ENCODE results near the gene WRAP73.

Gene WRAP73

DNA sequence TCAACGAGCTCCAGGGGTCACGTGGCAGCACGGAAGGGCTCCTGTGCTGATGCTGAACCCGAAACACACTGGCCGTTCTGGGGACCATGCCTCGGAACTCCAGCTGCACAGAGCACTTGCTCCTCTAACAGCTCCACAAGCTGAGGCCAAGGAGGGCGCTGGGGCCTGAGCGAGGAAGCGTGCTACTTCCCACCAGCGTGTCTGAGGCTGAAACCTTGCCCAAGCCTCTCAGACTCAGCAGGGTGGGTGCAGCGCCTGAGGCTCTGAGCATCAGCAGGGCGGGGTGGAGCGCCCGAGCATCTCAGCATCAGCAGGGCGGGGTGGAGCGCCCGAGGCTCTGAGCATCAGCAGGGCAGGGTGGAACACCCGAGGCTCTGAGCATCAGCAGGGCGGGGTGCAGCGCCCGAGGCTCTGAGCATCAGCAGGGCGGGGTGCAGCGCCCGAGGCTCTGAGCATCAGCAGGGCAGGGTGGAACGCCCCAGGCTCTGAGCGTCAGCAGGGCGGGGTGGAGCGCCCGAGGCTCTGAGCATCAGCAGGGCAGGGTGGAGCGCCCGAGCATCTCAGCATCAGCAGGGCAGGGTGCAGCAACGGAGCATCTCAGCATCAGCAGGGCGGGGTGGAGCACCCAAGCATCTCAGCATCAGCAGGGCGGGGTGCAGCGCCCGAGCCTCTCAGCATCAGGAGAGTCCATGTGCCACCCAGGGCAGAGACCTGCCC lies 9.6 kb downstream of the WRAP73 start:
- TF ChIP-seq POLR2A (IDR thresholded peaks at IDR 0.05; ENCODE audit: low read depth, low read length): no peak
- no peak for TF ChIP-seq POLR2AphosphoS5 (IDR thresholded peaks at IDR 0.05; ENCODE audit: low read depth, low read length)
- TF ChIP-seq TAF1 (IDR thresholded peaks at IDR 0.05; ENCODE audit: borderline replicate concordance, low read depth, low read length): no peak
- FAIRE-seq (no peak), DNase-seq (ENCODE audit: insufficient read length) (no peak)

DNA sequence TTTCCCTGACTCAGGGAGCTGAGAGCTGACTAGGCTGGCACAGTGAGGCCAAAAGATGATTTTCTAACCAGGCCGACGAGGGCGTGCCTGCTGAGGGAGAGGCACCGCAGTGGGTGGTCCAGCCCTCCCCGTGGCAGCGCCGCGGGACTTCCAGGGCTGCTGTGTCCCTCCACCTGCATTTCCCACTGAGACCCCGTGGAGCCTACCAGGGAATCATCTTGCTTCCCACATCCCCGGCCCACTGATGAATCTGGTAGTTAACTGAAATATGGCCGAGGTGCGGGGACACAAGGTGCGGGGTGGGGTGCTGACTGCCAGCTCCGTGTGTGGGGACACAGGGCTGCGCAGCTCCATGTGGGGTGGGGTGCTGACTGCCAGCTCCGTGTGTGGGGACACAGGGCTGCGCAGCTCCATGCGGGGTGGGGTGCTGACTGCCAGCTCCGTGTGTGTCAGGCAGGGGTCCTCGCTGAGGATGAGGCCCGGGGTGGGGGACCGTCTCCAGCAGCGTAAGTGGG lies 10.4 kb downstream of the WRAP73 start:
- DNase-seq (ENCODE audit: insufficient read length): no peak
- no peak for FAIRE-seq
- TF ChIP-seq TAF1 (IDR thresholded peaks at IDR 0.05; ENCODE audit: borderline replicate concordance, low read depth, low read length) (no peak), POLR2A (IDR thresholded peaks at IDR 0.05; ENCODE audit: low read depth, low read length) (no peak), POLR2AphosphoS5 (IDR thresholded peaks at IDR 0.05; ENCODE audit: low read depth, low read length) (no peak)

DNA sequence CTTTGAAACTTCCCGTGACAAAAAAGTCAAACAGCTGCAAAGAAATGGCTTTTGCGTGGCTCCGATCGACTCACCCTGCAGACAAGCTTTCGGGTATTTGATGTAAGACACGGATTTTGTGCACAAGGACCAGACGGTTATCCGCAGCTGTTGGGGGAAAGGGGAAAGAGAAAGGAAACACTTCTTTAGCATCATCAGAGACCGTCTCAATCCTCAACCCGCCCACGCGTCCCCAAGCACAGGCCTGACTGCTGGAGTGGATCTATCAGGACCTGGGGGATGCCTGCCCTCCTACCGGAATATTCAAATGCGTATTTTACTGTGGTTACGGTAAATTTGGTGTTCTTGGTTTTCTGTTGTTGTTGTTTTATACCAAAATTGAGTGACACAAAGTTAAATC lies 11.2 kb downstream of the WRAP73 start:
- FAIRE-seq (no peak), DNase-seq (ENCODE audit: insufficient read length) (no peak)
- TF ChIP-seq TAF1 (IDR thresholded peaks at IDR 0.05; ENCODE audit: borderline replicate concordance, low read depth, low read length) (no peak), POLR2AphosphoS5 (IDR thresholded peaks at IDR 0.05; ENCODE audit: low read depth, low read length) (no peak), POLR2A (IDR thresholded peaks at IDR 0.05; ENCODE audit: low read depth, low read length) (no peak)

DNA sequence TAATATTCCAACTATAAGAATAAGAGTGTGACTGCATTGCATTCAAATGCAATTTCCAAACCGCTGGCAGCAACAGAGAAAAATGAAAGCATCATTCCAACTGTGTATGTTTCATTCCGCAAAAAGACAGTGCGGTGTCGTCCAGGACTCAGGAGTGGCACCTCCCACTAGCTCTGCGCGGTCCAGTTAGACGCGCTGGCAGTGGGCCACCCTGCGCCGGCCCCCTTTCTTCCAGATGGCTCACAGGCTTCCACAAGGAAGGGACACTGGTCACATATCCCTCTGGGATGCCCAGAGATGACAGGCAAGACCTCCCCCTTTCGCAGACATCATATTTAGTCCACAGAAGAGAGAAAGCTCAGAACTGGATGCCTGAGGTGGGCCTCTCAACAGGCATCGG lies 11.9 kb downstream of the WRAP73 start:
- DNase-seq (ENCODE audit: insufficient read length) (no peak), FAIRE-seq (no peak)
- no peak for TF ChIP-seq POLR2AphosphoS5 (IDR thresholded peaks at IDR 0.05; ENCODE audit: low read depth, low read length)
- TF ChIP-seq POLR2A (IDR thresholded peaks at IDR 0.05; ENCODE audit: low read depth, low read length): no peak
- TF ChIP-seq TAF1 (IDR thresholded peaks at IDR 0.05; ENCODE audit: borderline replicate concordance, low read depth, low read length): no peak

DNA sequence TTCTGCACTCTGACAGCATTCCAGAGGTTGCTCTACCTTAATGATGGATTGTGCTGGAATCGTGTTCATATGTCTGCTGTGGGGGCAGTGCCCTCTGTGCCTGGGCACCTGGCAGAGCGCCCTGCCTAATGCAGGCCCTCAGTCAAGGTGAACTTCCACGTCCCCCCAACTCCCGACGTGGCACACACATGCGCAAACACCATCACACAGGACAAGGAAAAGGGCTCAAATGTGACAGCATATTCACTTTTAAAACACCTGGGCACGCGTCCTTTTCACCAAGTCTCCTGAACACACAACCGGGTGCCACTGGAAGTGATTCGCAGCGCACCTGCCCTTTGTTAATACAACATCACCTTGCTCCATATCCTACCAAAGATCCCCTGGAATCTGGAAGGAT lies 13.4 kb downstream of the WRAP73 start:
- FAIRE-seq (no peak), DNase-seq (ENCODE audit: insufficient read length) (no peak)
- TF ChIP-seq POLR2A (IDR thresholded peaks at IDR 0.05; ENCODE audit: low read depth, low read length): no peak
- no peak for TF ChIP-seq TAF1 (IDR thresholded peaks at IDR 0.05; ENCODE audit: borderline replicate concordance, low read depth, low read length)
- no peak for TF ChIP-seq POLR2AphosphoS5 (IDR thresholded peaks at IDR 0.05; ENCODE audit: low read depth, low read length)

GRCh38 chr1:3636080-3636479 lies 13.8 kb downstream of the WRAP73 start:
- no peak for TF ChIP-seq POLR2AphosphoS5 (IDR thresholded peaks at IDR 0.05; ENCODE audit: low read depth, low read length)
- no peak for TF ChIP-seq POLR2A (IDR thresholded peaks at IDR 0.05; ENCODE audit: low read depth, low read length)
- TF ChIP-seq TAF1 (IDR thresholded peaks at IDR 0.05; ENCODE audit: borderline replicate concordance, low read depth, low read length): no peak
- FAIRE-seq (no peak), DNase-seq (ENCODE audit: insufficient read length) (no peak)

DNA sequence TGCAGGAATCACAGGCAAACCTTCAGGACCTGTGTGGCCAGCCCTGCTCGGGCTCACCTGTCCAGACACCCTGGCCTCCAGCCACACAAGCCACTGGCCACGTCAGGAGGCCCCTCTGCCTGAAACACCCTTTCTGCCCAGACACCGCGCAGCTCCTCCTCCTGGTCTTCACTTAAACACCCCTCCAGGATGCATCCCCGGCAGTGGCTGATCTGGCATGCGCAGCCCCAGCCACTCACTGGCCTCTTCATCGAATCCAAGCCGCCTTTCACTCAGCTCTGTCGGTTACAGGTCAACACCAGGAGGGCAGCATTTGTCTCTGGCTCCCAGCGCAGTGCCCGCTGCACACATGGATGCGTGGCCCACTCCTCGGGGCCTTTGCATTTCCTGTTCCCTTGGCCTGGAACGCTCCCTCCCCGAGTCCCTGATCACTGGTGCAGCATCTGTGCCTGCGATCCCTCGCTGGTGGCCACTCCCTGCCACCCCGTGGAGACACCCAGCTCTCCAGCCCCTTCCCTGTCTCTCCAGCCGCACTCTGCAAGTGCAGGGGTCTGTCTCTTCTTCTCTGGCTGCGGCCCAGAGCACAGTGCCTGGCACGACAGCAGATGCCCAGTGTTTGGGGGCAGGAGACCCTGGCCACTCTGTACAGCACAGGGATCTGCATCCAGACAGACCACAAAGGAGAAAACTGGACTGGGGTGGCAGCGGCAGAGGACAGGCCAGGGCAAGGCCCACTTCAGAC lies 15.7 kb downstream of the WRAP73 start:
- TF ChIP-seq POLR2A (IDR thresholded peaks at IDR 0.05; ENCODE audit: low read depth, low read length): no peak
- no peak for TF ChIP-seq TAF1 (IDR thresholded peaks at IDR 0.05; ENCODE audit: borderline replicate concordance, low read depth, low read length)
- TF ChIP-seq POLR2AphosphoS5 (IDR thresholded peaks at IDR 0.05; ENCODE audit: low read depth, low read length): no peak
- FAIRE-seq: no peak

GRCh38 chr1:3633344-3634058 lies 16.4 kb downstream of the WRAP73 start:
- FAIRE-seq: no peak
- no peak for TF ChIP-seq POLR2A (IDR thresholded peaks at IDR 0.05; ENCODE audit: low read depth, low read length)
- TF ChIP-seq TAF1 (IDR thresholded peaks at IDR 0.05; ENCODE audit: borderline replicate concordance, low read depth, low read length): no peak
- no peak for TF ChIP-seq POLR2AphosphoS5 (IDR thresholded peaks at IDR 0.05; ENCODE audit: low read depth, low read length)
- DNase-seq (ENCODE audit: insufficient read length): no peak

More for the DNA sequence above, 15.7 kb downstream of the WRAP73 start:
- DNase-seq (ENCODE audit: insufficient read length): no peak

- FAIRE-seq (no peak), DNase-seq (ENCODE audit: insufficient read length) (no peak)
- TF ChIP-seq POLR2AphosphoS5 (IDR thresholded peaks at IDR 0.05; ENCODE audit: low read depth, low read length) (no peak), TAF1 (IDR thresholded peaks at IDR 0.05; ENCODE audit: borderline replicate concordance, low read depth, low read length) (no peak), POLR2A (IDR thresholded peaks at IDR 0.05; ENCODE audit: low read depth, low read length) (no peak)
Observed at GRCh38 chr1:3632716-3633343, 17.1 kb downstream of the WRAP73 start.

DNA sequence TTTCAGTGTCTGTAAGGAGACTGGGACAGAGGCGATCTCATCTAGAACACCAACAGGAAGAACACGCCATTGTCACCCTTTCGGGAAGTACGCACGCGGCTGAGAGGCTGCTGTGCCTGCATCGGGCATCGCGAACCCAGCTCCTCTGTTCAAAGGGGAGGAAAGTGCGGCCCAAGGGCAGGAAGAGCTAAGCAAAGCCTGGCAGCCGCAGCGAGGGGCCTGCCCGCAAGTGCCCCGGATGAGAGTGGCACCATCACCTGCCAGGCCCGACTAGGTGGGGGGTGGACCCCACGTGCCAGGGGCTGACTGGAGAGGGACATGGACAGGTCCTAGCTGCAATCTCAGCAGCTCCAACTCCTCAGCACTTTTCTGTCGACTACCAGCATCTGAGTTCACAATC lies 17.6 kb downstream of the WRAP73 start:
- FAIRE-seq (no peak), DNase-seq (ENCODE audit: insufficient read length) (no peak)
- TF ChIP-seq POLR2A (IDR thresholded peaks at IDR 0.05; ENCODE audit: low read depth, low read length) (no peak), POLR2AphosphoS5 (IDR thresholded peaks at IDR 0.05; ENCODE audit: low read depth, low read length) (no peak), TAF1 (IDR thresholded peaks at IDR 0.05; ENCODE audit: borderline replicate concordance, low read depth, low read length) (no peak)
